Adrenal gland (tissue), 12 donors: ENCODE data around the gene ZNF20. TPM values are rescaled to one million over a fixed set of nuclear protein-coding genes. Genes with fewer than 3 reads are reported as not detected.
A peak's percentile ranks its signal among the peaks of the same experiment; 100 is the strongest.

Source experiments
- DNase-seq, 7 donors: peaks; one replicate each; pipeline ENCODE4 v3.0.0-alpha.2; 2019 to 2020
- H3K27ac ChIP-seq, 5 donors: fragments of 200-600 bp; sonication (generic) in 4 of 5; 1 replicate in 3 of 5; 2 replicates in 2 of 5; pipeline versions ENCODE4 v1.5.1 to v1.8.0; 2016 to 2020; ENCODE audit warnings: mild to moderate bottlenecking in 1 of 5
- H3K27me3 ChIP-seq: fragments of 200-600 bp; 2 replicates; pipeline ENCODE4 v1.8.0; 2021
- H3K36me3 ChIP-seq, 2 donors: fragments of 200-600 bp; replicated peaks in 1 of 2; 1 replicate in 1 of 2; 2 replicates in 1 of 2; pipeline versions ENCODE4 v1.5.1 to v1.8.0; 2018 to 2022
- H3K4me1 ChIP-seq, 2 donors: fragments of 200-600 bp; replicated peaks in 1 of 2; 1 replicate in 1 of 2; 2 replicates in 1 of 2; pipeline versions ENCODE4 v1.5.1 to v1.8.0; 2018 to 2021
- H3K4me3 ChIP-seq, 4 donors: fragments of 200-600 bp; sonication (generic) in 3 of 4; one replicate each; pipeline ENCODE4 v1.5.1; 2016 to 2018
- H3K9me3 ChIP-seq, 3 donors: fragments of 200-600 bp; sonication (generic) in 1 of 3; replicated peaks in 1 of 3; 1 replicate in 2 of 3; 2 replicates in 1 of 3; pipeline versions ENCODE4 v1.5.1 to v1.8.0; 2016 to 2021
- CTCF ChIP-seq, 6 experiments: fragments of 450-650 bp in 4 of 6; fragments of 200-600 bp in 2 of 6; sonication (generic) in 1 of 6; IDR thresholded peaks; 1 replicate in 5 of 6; 2 replicates in 1 of 6; pipeline versions ENCODE4 v1.5.1 to v1.8.0; 2016 to 2021; ENCODE audit warnings: antibody characterized with exemption in 6 of 6, mild to moderate bottlenecking in 2 of 6, moderate library complexity in 1 of 6
- POLR2A ChIP-seq, 2 donors: fragments of 450-650 bp; IDR thresholded peaks; one replicate each; pipeline ENCODE4 v1.6.1; 2017; ENCODE audit warnings: antibody characterized with exemption in 2 of 2, mild to moderate bottlenecking in 2 of 2, moderate library complexity in 1 of 2
- WGBS, 4 donors: extraction: QIAGEN DNeasy Blood & Tissue Kit in 2 of 4; methylation state at CpG; one replicate each; pipeline versions ENCODE4 v1.1.5 to v1.1.7; 2013 to 2017; 5-methylcytosine and 5-hydroxymethylcytosine counted together
- intact Hi-C, 2 donors: fragments of 100-400 bp; cut with DNase I; formaldehyde crosslinking; loops; one replicate each; pipeline versions ENCODE4 v1.14.1 to v1.15.0; 2022 to 2023
- polyA plus RNA-seq, 3 donors: library from polyadenylated mRNA; stranded (reverse); fragments of 200-250 nt in 2 of 3; fragments of 350-450 nt in 1 of 3; fragmentation: Illumina TruSeq in 1 of 3; extraction: RNeasy Lipid Tissue Mini Kit (QIAGEN cat#74804) in 1 of 3; gene quantifications; one replicate each; pipeline ENCODE4 v1.2.3, GENCODE V29; 2013 to 2014
- total RNA-seq, 9 donors: library from RNA; depleted of rRNA in 4 of 9; stranded (reverse); fragments of >200 nt in 4 of 9; fragments of 120-200 nt in 1 of 9; fragmentation: NEBNext Ultra II Directional in 1 of 9; extraction: Animal tissue kit (Norgen Biotek cat#: 25700) in 1 of 9; gene quantifications; one replicate each; pipeline versions ENCODE4 v1.1.0 to v1.2.4, GENCODE V29; 2013 to 2023
- donor health status: healthy with polysubstance abuse.
- donor health status: Bipolar disorder and iron deficiency.
- donor health status: DM: yes; HTN: yes; CAD: no.
- donor health status: DM: no; HTN: no; CAD: no.
- donor health status: DM: no; HTN: no; CAD: no.
- donor health status: DM: yes; HTN: yes; CAD: no.

ZNF20 gene
- total and polyA plus RNA-seq, 12 donors, result 1.2 to 8.8 (median 3.9) TPM

GRCh38 chr19:12095111-12095790 is 44.9 kb downstream of the ZNF20 start:
- Histone ChIP-seq H3K9me3 (no peaks in the 10 kb centered on the region), H3K27ac (no peak overlapping the region), H3K4me3 (no peak overlapping the region), H3K36me3 (no peaks in the 10 kb centered on the region), H3K4me1 (peaks cover 0 to 3% of the 10 kb centered on the region in 2 donors), H3K27me3 (no peaks in the 10 kb centered on the region)
- intact Hi-C loops, result no loop called here
- 96 to 100% (median 97%) methylated on average over 4 of the region's 4 CpGs for WGBS, 4 donors
- TF ChIP-seq CTCF (IDR thresholded peaks at IDR 0.05) (no peak), POLR2A (IDR thresholded peaks at IDR 0.05) (no peak)
- DNase-seq, result no peak

GRCh38 chr19:12093777-12094176 is 46.4 kb downstream of the ZNF20 start:
- TF ChIP-seq CTCF (IDR thresholded peaks at IDR 0.05), result no peak
- no peak for TF ChIP-seq POLR2A (IDR thresholded peaks at IDR 0.05)
- no peaks in the 10 kb centered on the region for H3K9me3 ChIP-seq
- WGBS, 4 donors, result 93 to 95% (median 94%) methylated on average over 3 of the region's 3 CpGs
- no peak overlapping the region for H3K4me3 ChIP-seq
- H3K36me3 ChIP-seq, result no peaks in the 10 kb centered on the region
- H3K4me1 ChIP-seq, result peaks cover 0 to 3% of the 10 kb centered on the region in 2 donors
- no peak overlapping the region for H3K27ac ChIP-seq
- no peak for DNase-seq
- intact Hi-C loops, result no loop called here
- no peaks in the 10 kb centered on the region for H3K27me3 ChIP-seq

- intact Hi-C loops, result no loop called here
- Histone ChIP-seq H3K4me3 (peak overlapping the region in 2 of 4 donors; percentile 82 to 84), H3K36me3 (no peaks in the 10 kb centered on the region), H3K27me3 (no peaks in the 10 kb centered on the region), H3K4me1 (peaks cover 0 to 3% of the 10 kb centered on the region in 2 donors), H3K9me3 (no peaks in the 10 kb centered on the region), H3K27ac (no peak overlapping the region)
- no peak for DNase-seq
- TF ChIP-seq POLR2A (IDR thresholded peaks at IDR 0.05), result no peak
- TF ChIP-seq CTCF (IDR thresholded peaks at IDR 0.05), result no peak
- 21 to 35% (median 26%) methylated on average over 10 of the region's 10 CpGs for WGBS, 4 donors
These were observed 47.2 kb downstream of the ZNF20 start for GRCh38 chr19:12092956-12093355.

GRCh38 chr19:12092065-12092867 is 47.9 kb downstream of the ZNF20 start:
- peak; percentile 80 to 93 (median 87) for DNase-seq
- H3K9me3 ChIP-seq, result no peaks in the 10 kb centered on the region
- peak overlapping the region; percentile 66 to 84 (median 78) for H3K4me3 ChIP-seq
- H3K36me3 ChIP-seq, result no peaks in the 10 kb centered on the region
- H3K27ac ChIP-seq, result peak overlapping the region in 4 of 5 donors; percentile 44 to 81 (median 60)
- WGBS, 4 donors, result 1% methylated on average over 26 to 53 of the region's 53 CpGs
- no peaks in the 10 kb centered on the region for H3K27me3 ChIP-seq
- intact Hi-C loops, result no loop called here
- H3K4me1 ChIP-seq, result peaks cover 0 to 3% of the 10 kb centered on the region in 2 donors
- TF ChIP-seq CTCF (IDR thresholded peaks at IDR 0.05) (no peak), POLR2A (IDR thresholded peaks at IDR 0.05) (peak in 1 of 2 donors; percentile 41)
